Endothelial cell of umbilical vein (primary cell): Measurements from ENCODE around the gene TCIRG1. TPM values are rescaled to one million over a fixed set of nuclear protein-coding genes. Genes with fewer than 3 reads are reported as not detected.

Experiments
- BruUV-seq: library from RNA; stranded (reverse); fragments of 400-500 nt; replicated peaks from 2 replicates; lab custom pipeline; 2021; lab: Mats Ljungman, UMichigan
- CTCF ChIA-PET: fragments of 300-600, 350-600 bp; sonication (Branson Sonifier 250); formaldehyde crosslinking; loops from one replicate; lab custom pipeline; 2021; ENCODE audit warnings: antibody characterized with exemption, inconsistent platforms; lab: Charles Lee
- POLR2A ChIA-PET: fragments of 300-600, 350-600 bp; sonication (Branson Sonifier 250); formaldehyde crosslinking; loops from one replicate; lab custom pipeline; 2021; ENCODE audit warnings: antibody characterized with exemption, inconsistent platforms; lab: Charles Lee
- DNase-seq: peaks from one replicate; pipeline ENCODE4 v3.0.0-alpha.2; 2011; ENCODE audit warnings: low read depth, low spot score
- FAIRE-seq: peaks from 2 replicates; lab custom pipeline; 2011; peaks lifted over from hg19 to GRCh38; lab: Jason Lieb, UNC
- H2AFZ ChIP-seq: 2 replicates; pipeline ENCODE4 v1.6.0; 2012; ENCODE audit warnings: low read depth, low read length, control low read depth, inconsistent platforms
- H3K27ac ChIP-seq: 2 replicates; pipeline ENCODE4 v1.5.1; 2011; ENCODE audit warnings: low read depth, mild to moderate bottlenecking, control low read depth, low read length, moderate library complexity; ENCODE audit not compliant: insufficient read depth
- H3K27me3 ChIP-seq, 2 experiments: 2 replicates each; pipeline versions ENCODE4 v1.6.0 to v1.6.1; 2011; ENCODE audit warnings: low read length in 2 of 2, mixed read lengths in 1 of 2; ENCODE audit not compliant: control insufficient read depth in 2 of 2, insufficient read depth in 2 of 2
- H3K36me3 ChIP-seq, 2 experiments: 2 replicates in 1 of 2; 3 replicates in 1 of 2; pipeline ENCODE4 v1.5.1; 2011; ENCODE audit warnings: low read length in 2 of 2, mild to moderate bottlenecking in 1 of 2, moderate library complexity in 1 of 2; ENCODE audit not compliant: control insufficient read depth in 2 of 2, insufficient read depth in 2 of 2; ENCODE audit errors: extremely low read depth in 1 of 2
- H3K4me1 ChIP-seq: 3 replicates; pipeline ENCODE4 v1.5.1; 2011; ENCODE audit warnings: mild to moderate bottlenecking, low read length; ENCODE audit not compliant: control insufficient read depth, insufficient read depth; ENCODE audit errors: extremely low read depth
- H3K4me2 ChIP-seq: 2 replicates; pipeline ENCODE4 v1.6.1; 2011; ENCODE audit warnings: low read length, control low read depth, mixed read lengths; ENCODE audit not compliant: insufficient read depth
- H3K4me3 ChIP-seq, 3 experiments: fragments of 200-600 bp in 1 of 3; sonication (generic), shearing (Covaris generic) in 1 of 3; replicated peaks in 1 of 3; 2 replicates each; pipeline ENCODE4 v1.5.1; 2011 to 2016; ENCODE audit warnings: control low read depth in 3 of 3, low read length in 3 of 3, mild to moderate bottlenecking in 2 of 3, inconsistent platforms in 1 of 3, low read depth in 1 of 3, moderate library complexity in 1 of 3; ENCODE audit not compliant: insufficient read depth in 1 of 3
- H3K79me2 ChIP-seq: 2 replicates; pipeline ENCODE4 v1.6.0; 2012; ENCODE audit warnings: low read length, inconsistent platforms; ENCODE audit not compliant: control insufficient read depth, insufficient read depth
- H3K9ac ChIP-seq: replicated peaks from 2 replicates; pipeline ENCODE3; 2011; ENCODE audit warnings: low read length, control low read depth; ENCODE audit not compliant: insufficient read depth; ENCODE audit errors: extremely low read depth
- H3K9me1 ChIP-seq: replicated peaks from 3 replicates; pipeline ENCODE4 v1.6.0; 2011; ENCODE audit warnings: mild to moderate bottlenecking, low read length; ENCODE audit not compliant: control insufficient read depth, insufficient read depth; ENCODE audit errors: extremely low read depth
- H3K9me3 ChIP-seq: replicated peaks from 2 replicates; pipeline ENCODE4 v1.5.1; 2012; ENCODE audit warnings: low read length, inconsistent platforms; ENCODE audit not compliant: control insufficient read depth, insufficient read depth
- H4K20me1 ChIP-seq: replicated peaks from 2 replicates; pipeline ENCODE3; 2011; ENCODE audit warnings: mild to moderate bottlenecking, low read length; ENCODE audit not compliant: control insufficient read depth, insufficient read depth; ENCODE audit errors: extremely low read depth
- CTCF ChIP-seq, 2 donors: IDR thresholded peaks; 1 replicate in 1 of 2; 2 replicates in 1 of 2; pipeline ENCODE4 v1.5.1; 2011; ENCODE audit warnings: low read length in 2 of 2, mild to moderate bottlenecking in 2 of 2, moderate library complexity in 2 of 2, control low read depth in 1 of 2, inconsistent platforms in 1 of 2, low read depth in 1 of 2; ENCODE audit not compliant: insufficient read depth in 1 of 2; ENCODE audit errors: extremely low read depth in 1 of 2
- EZH2 ChIP-seq: IDR thresholded peaks from 2 replicates; pipeline ENCODE4 v1.6.1; 2012; ENCODE audit warnings: borderline replicate concordance, low read depth, mild to moderate bottlenecking, moderate library complexity, low read length, inconsistent platforms; ENCODE audit not compliant: severe bottlenecking
- FOS ChIP-seq: IDR thresholded peaks from 2 replicates; pipeline ENCODE4 v1.6.1; 2011; ENCODE audit warnings: mild to moderate bottlenecking, low read length, moderate library complexity, borderline replicate concordance; ENCODE audit not compliant: insufficient read depth
- GATA2 ChIP-seq: IDR thresholded peaks from 2 replicates; pipeline ENCODE4 v1.7.0; 2011; ENCODE audit warnings: low read depth, mild to moderate bottlenecking, moderate library complexity, mixed read lengths, low read length; ENCODE audit not compliant: insufficient read length, insufficient read depth
- JUN ChIP-seq: IDR thresholded peaks from 2 replicates; pipeline ENCODE4 v1.6.1; 2011; ENCODE audit warnings: borderline replicate concordance, low read depth; ENCODE audit not compliant: insufficient read length, insufficient read depth
- MYC ChIP-seq: IDR thresholded peaks from one replicate; pipeline ENCODE4 v1.6.1; 2011; ENCODE audit warnings: mild to moderate bottlenecking, low read depth, low read length
- POLR2A ChIP-seq: IDR thresholded peaks from 2 replicates; pipeline ENCODE4 v1.6.1; 2012; ENCODE audit warnings: low read depth, mild to moderate bottlenecking, control low read depth, low read length
- POLR2AphosphoS5 ChIP-seq: IDR thresholded peaks from 2 replicates; pipeline ENCODE4 v1.6.1; 2012; ENCODE audit warnings: low read depth, mild to moderate bottlenecking, control low read depth, low read length, moderate library complexity; ENCODE audit not compliant: insufficient read depth
- dilution Hi-C: fragments of 300-500 bp; cut with MboI; formaldehyde crosslinking; loops from one replicate; pipeline ENCODE4 v1.15.0; 2019; ENCODE audit warnings: low sequenced_read_pairs; ENCODE audit not compliant: extremely low pct_ligation_motif_present
- intact Hi-C: fragments of 100-400 bp; cut with micrococcal nuclease; formaldehyde crosslinking; loops from one replicate; pipeline ENCODE4 v1.10.0; 2022
- polyA plus RNA-seq, 4 experiments: library from polyadenylated mRNA; depleted of rRNA in 3 of 4; stranded (reverse) in 3 of 4; unstranded in 1 of 4; fragments of >200 nt; gene quantifications; 2 replicates each; pipeline versions ENCODE4 v1.2.1 to v1.2.3, GENCODE V29; 2011 to 2012; ENCODE audit warnings: missing spikeins in 1 of 4
- total RNA-seq: library from RNA; stranded (reverse); gene quantifications from 2 replicates; pipeline ENCODE4 v1.2.3, GENCODE V29; 2021
- TF ChIP-seq, protein P1 (sequence below): IDR thresholded peaks from 2 replicates; pipeline ENCODE4 v1.6.1; 2011; ENCODE audit not compliant: insufficient read depth, insufficient read length

Gene TCIRG1
- total and polyA plus RNA-seq, 2 donors (not counting 3 experiments of a cell fraction or from before 2014, with no cell fraction given): 134 to 183 TPM

DNA sequence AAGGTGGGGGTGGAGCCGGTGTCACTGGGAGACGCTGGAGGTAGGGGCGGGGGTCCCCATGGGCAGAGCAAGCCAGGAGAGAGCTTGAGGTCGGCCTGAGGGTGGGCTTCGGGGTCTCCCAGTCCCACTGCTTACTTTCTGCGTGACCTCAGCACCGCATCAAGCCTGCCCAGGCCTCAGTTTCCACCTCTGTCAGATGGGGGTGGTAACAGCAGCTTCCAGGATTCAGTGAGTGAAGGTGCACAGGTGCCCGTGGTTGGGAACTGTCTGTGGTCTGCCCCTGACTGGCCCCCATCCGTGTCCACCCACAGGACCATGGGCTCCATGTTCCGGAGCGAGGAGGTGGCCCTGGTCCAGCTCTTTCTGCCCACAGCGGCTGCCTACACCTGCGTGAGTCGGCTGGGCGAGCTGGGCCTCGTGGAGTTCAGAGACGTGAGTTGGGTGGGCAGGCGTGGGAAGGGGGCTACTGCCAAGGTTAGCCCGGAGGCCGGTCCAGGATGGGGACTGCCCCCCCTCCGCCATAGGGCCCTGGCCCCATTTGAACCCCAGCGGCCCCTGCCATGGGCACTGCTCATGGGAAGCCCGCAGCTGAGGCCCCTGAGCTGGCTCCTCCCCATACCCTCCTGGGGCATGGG, 2.2 kb downstream of the TCIRG1 start:
- TF ChIP-seq MYC: no peak
- no peak for TF ChIP-seq GATA2
- TF ChIP-seq EZH2: no peak
- TF ChIP-seq POLR2A: no peak
- Histone ChIP-seq H3K9me3 (no peaks in the 10 kb centered on the region), H4K20me1 (no peaks in the 10 kb centered on the region), H3K27me3 (no peaks in the 10 kb centered on the region), H3K27ac (peak overlapping the region; percentile 30), H2AFZ (no peak overlapping the region), H3K4me3 (peak overlapping the region; percentile 24 to 58 (median 36)), H3K9ac (peak overlapping the region; percentile 73), H3K4me2 (peak overlapping the region; percentile 84), H3K4me1 (peaks cover 20% of the 10 kb centered on the region), H3K36me3 (peaks cover 0 to 27% of the 10 kb centered on the region in 2 experiments), H3K79me2 (peaks cover 24% of the 10 kb centered on the region), H3K9me1 (no peaks in the 10 kb centered on the region)
- DNase-seq: no peak
- ChIA-PET CTCF (interaction anchor here (0.6 to 1.8 kb wide), 3 partner anchors 11 to 168 kb away, joined by 3 to 4 read pairs (median 3); no protein-coding TSS in a partner anchor), POLR2A (no interaction called here)
- dilution Hi-C loops: no loop called here
- FAIRE-seq: no peak
- intact Hi-C loops: loop anchor here (1.0 kb wide), 1 partner anchor 80 kb away; the partner anchor contains the start of gene CHKA
- no TSS peak for BruUV-seq

- CTCF ChIA-PET: no interaction called here
- H3K9ac ChIP-seq: no peak overlapping the region
- H2AFZ ChIP-seq: no peak overlapping the region
- peaks cover 0 to 24% of the 10 kb centered on the region in 2 experiments for H3K36me3 ChIP-seq
- H3K4me1 ChIP-seq: peaks cover 20% of the 10 kb centered on the region
- no TSS peak for BruUV-seq
- H3K4me3 ChIP-seq: no peak overlapping the region
- TF ChIP-seq POLR2A: no peak
- TF ChIP-seq MYC: no peak
- TF ChIP-seq GATA2: no peak
- TF ChIP-seq POLR2AphosphoS5: no peak
- TF ChIP-seq FOS: no peak
- TF ChIP-seq, protein P1, sequence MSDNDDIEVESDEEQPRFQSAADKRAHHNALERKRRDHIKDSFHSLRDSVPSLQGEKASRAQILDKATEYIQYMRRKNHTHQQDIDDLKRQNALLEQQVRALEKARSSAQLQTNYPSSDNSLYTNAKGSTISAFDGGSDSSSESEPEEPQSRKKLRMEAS: no peak
- no peak for TF ChIP-seq CTCF (IDR thresholded peaks at IDR 0.05; ENCODE audit: extremely low read depth in 1 of 2, insufficient read depth in 1 of 2, low read depth in 1 of 2, low read length in 2 of 2)
- TF ChIP-seq EZH2: no peak
- TF ChIP-seq JUN: no peak
- intact Hi-C loops: no loop called here
- POLR2A ChIA-PET: no interaction called here
- H3K9me3 ChIP-seq: no peaks in the 10 kb centered on the region
- no peaks in the 10 kb centered on the region for H4K20me1 ChIP-seq
- H3K79me2 ChIP-seq: peaks cover 24% of the 10 kb centered on the region
- no peaks in the 10 kb centered on the region for H3K27me3 ChIP-seq
- dilution Hi-C loops: no loop called here
- H3K9me1 ChIP-seq: no peaks in the 10 kb centered on the region
- no peak for DNase-seq
- no peak for FAIRE-seq
- no peak overlapping the region for H3K4me2 ChIP-seq
- H3K27ac ChIP-seq: no peak overlapping the region
Measured at GRCh38 chr11:68041617-68042218, 2.9 kb downstream of the TCIRG1 start.
